Esophagus squamous epithelium (tissue), 4 donors: ENCODE data around the gene CFHR4.

Experiments
- CTCF ChIP-seq, 6 experiments: fragments of 450-650 bp in 4 of 6; fragments of 200-600 bp in 2 of 6; sonication (generic) in 2 of 6; IDR thresholded peaks; one replicate each; pipeline ENCODE4 v1.5.1; 2016 to 2019; ENCODE audit warnings: antibody characterized with exemption in 6 of 6, mild to moderate bottlenecking in 4 of 6, moderate library complexity in 4 of 6
- POLR2A ChIP-seq, 4 donors: fragments of 450-650 bp; IDR thresholded peaks; one replicate each; pipeline ENCODE4 v1.6.1; 2017; ENCODE audit warnings: antibody characterized with exemption in 4 of 4, mild to moderate bottlenecking in 4 of 4, moderate library complexity in 3 of 4

GRCh38 chr1:196875935-196876334 lies 11.9 kb upstream of the CFHR4 start:
- no peak for TF ChIP-seq POLR2A (IDR thresholded peaks at IDR 0.05)
- no peak for TF ChIP-seq CTCF (IDR thresholded peaks at IDR 0.05)
